ENCODE results near the gene CNNM4. TPM values are rescaled to one million over a fixed set of nuclear protein-coding genes. Genes with fewer than 3 reads are reported as not detected.

CNNM4 gene
- total RNA-seq, 1 experiment from 2014 or later = 14.0 TPM

GRCh38 chr2:96826546-96827278, 66.0 kb downstream of the CNNM4 start (continued):
- TF ChIP-seq ZNF532 (CRISPR knock-in tag; IDR thresholded peaks at IDR 0.05; ENCODE audit: borderline replicate concordance) = no peak
- no peak for TF ChIP-seq NR2C2 (CRISPR knock-in tag; IDR thresholded peaks at IDR 0.05)

- Mint-ChIP-seq H3K27ac (no peak overlapping the region; the same call in 1 of the 2 replicates), H3K4me1 (peaks cover 19% of the 10 kb centered on the region), H3K27me3 (ENCODE audit: low read depth) (no peaks in the 10 kb centered on the region), H3K36me3 (peaks cover 62% of the 10 kb centered on the region), H3K9me3 (no peaks in the 10 kb centered on the region), H3K4me3 (no peak overlapping the region)
- ChIA-PET POLR2A (interaction anchor here (0.6 kb wide), 1 partner anchor 9 kb away, joined by 4 read pairs; no protein-coding TSS in a partner anchor), CTCF (interaction anchor here (1.3 kb wide), 1 partner anchor 8 kb away, joined by 3 read pairs; no protein-coding TSS in a partner anchor)
- DNase-seq (ENCODE audit: low spot score) (no peak), ATAC-seq (no peak)
- TF ChIP-seq ARID4B (CRISPR knock-in tag; IDR thresholded peaks at IDR 0.05; ENCODE audit: borderline replicate concordance) = no peak
- TF ChIP-seq ZNF232 (CRISPR knock-in tag; IDR thresholded peaks at IDR 0.05) = no peak
- no peak for TF ChIP-seq PREB (CRISPR knock-in tag; IDR thresholded peaks at IDR 0.05; ENCODE audit: borderline replicate concordance)
- no peak for TF ChIP-seq GTF2I (CRISPR knock-in tag; conservative IDR thresholded peaks at IDR 0.05)
- no peak for TF ChIP-seq JUN (CRISPR knock-in tag; IDR thresholded peaks at IDR 0.05)
- no peak for TF ChIP-seq GRHL2 (CRISPR knock-in tag; IDR thresholded peaks at IDR 0.05; ENCODE audit: insufficient replicate concordance, severe bottlenecking)
- TF ChIP-seq ATF6 (CRISPR knock-in tag; IDR thresholded peaks at IDR 0.05) = no peak
- TF ChIP-seq MYBL2 (CRISPR knock-in tag; IDR thresholded peaks at IDR 0.05) = no peak
- no peak for TF ChIP-seq ERG (CRISPR knock-in tag; IDR thresholded peaks at IDR 0.05)
- TF ChIP-seq ETV6 (CRISPR knock-in tag; IDR thresholded peaks at IDR 0.05) = no peak
- TF ChIP-seq MLX (CRISPR knock-in tag; IDR thresholded peaks at IDR 0.05) = no peak
- no peak for TF ChIP-seq ZBTB21 (CRISPR knock-in tag; IDR thresholded peaks at IDR 0.05; ENCODE audit: borderline replicate concordance)
- TF ChIP-seq SP1 (CRISPR knock-in tag; conservative IDR thresholded peaks at IDR 0.05) = no peak
- no peak for TF ChIP-seq ZNF512 (CRISPR knock-in tag; IDR thresholded peaks at IDR 0.05; ENCODE audit: borderline replicate concordance)
- no peak for TF ChIP-seq RORB (CRISPR knock-in tag; IDR thresholded peaks at IDR 0.05)
Observed at GRCh38 chr2:96828436-96828835, 67.7 kb downstream of the CNNM4 start.

Measured in WTC11 (cell line).